Psoas muscle (tissue), 8 donors: ENCODE data around the gene HOPX. TPM values are rescaled to one million over a fixed set of nuclear protein-coding genes. Genes with fewer than 3 reads are reported as not detected.
"Not testable (repeated sequence)": the region's sequence is repeated elsewhere in the genome, so short reads cannot be mapped to it uniquely, and the experiment has no call there.

Experiments used
- ATAC-seq, 4 donors: fragments of 200-7000 bp; cut with Tn5 transposase; one replicate each; pipeline ENCODE4 v1.9.1; 2020; ENCODE audit warnings: moderate library complexity in 3 of 4, mild to moderate bottlenecking in 2 of 4
- DNase-seq, 2 donors: peaks; one replicate each; pipeline ENCODE4 v3.0.0-alpha.2; 2020
- H3K27ac ChIP-seq: fragments of 200-600 bp; one replicate; pipeline ENCODE4 v1.8.0; 2022
- H3K27me3 ChIP-seq, 3 donors: fragments of 200-600 bp in 1 of 3; one replicate each; pipeline versions ENCODE4 v1.6.1 to v1.8.0; 2013 to 2022; ENCODE audit warnings: low read length in 2 of 3, mild to moderate bottlenecking in 2 of 3, moderate library complexity in 1 of 3; ENCODE audit not compliant: insufficient read depth in 3 of 3
- H3K36me3 ChIP-seq, 2 donors: fragments of 200-600 bp in 1 of 2; one replicate each; pipeline versions ENCODE4 v1.6.1 to v1.8.0; 2013 to 2022; ENCODE audit warnings: low read depth in 1 of 2, mild to moderate bottlenecking in 1 of 2, moderate library complexity in 1 of 2; ENCODE audit not compliant: insufficient read depth in 1 of 2
- H3K4me1 ChIP-seq: fragments of 200-600 bp; one replicate; pipeline ENCODE4 v1.8.0; 2022
- H3K4me3 ChIP-seq: fragments of 200-600 bp; one replicate; pipeline ENCODE4 v1.8.0; 2022; ENCODE audit warnings: mild to moderate bottlenecking
- H3K9me3 ChIP-seq: fragments of 200-600 bp; one replicate; pipeline ENCODE4 v1.8.0; 2022
- CTCF ChIP-seq: fragments of 200-600 bp; IDR thresholded peaks from one replicate; pipeline ENCODE4 v1.8.0; 2022; ENCODE audit warnings: antibody characterized with exemption
- WGBS, 3 donors: extraction: QIAGEN DNeasy Blood & Tissue Kit; methylation state at CpG; one replicate each; pipeline versions ENCODE4 v1.1.6 to v1.1.7; 2013; 5-methylcytosine and 5-hydroxymethylcytosine counted together
- intact Hi-C, 2 donors: fragments of 100-400 bp; cut with DNase I; formaldehyde crosslinking; loops; one replicate each; pipeline versions ENCODE4 v1.11.0 to v1.14.2; 2022
- polyA plus RNA-seq, 3 donors: library from polyadenylated mRNA; stranded (reverse); fragments of 200-250 nt; gene quantifications; one replicate each; pipeline ENCODE4 v1.2.3, GENCODE V29; 2013
- total RNA-seq, 4 donors: library from RNA; stranded (reverse); fragmentation: NEBNext Ultra II Directional in 2 of 4; extraction: Animal tissue kit (Norgen Biotek cat#: 25700) in 2 of 4; gene quantifications; one replicate each; pipeline versions ENCODE4 v1.2.1 to v1.2.4, GENCODE V29; 2021 to 2023
- donor health status: healthy with polysubstance abuse.
- donor health status: DM: no; HTN: no; CAD: no; lungs with moderate emphysema.
- donor health status: Bipolar disorder and iron deficiency.
- donor health status: healthy.
- donor health status: DM: yes; HTN: yes; CAD: no.
- donor health status: DM: no; HTN: no; CAD: no.
- donor health status: DM: no; HTN: no; CAD: no.
- donor health status: DM: yes; HTN: yes; CAD: no.

HOPX gene
- total and polyA plus RNA-seq, 7 donors = 4.0 to 9.8 (median 5.9) TPM

GRCh38 chr4:56677711-56678110 is 3.4 kb downstream of the HOPX start:
- H3K27ac ChIP-seq = no peak overlapping the region
- H3K4me1 ChIP-seq = no peaks in the 10 kb centered on the region
- H3K27me3 ChIP-seq = peaks cover 0 to 6% (median 5%) of the 10 kb centered on the region in 3 donors
- intact Hi-C loops = no loop called here
- TF ChIP-seq CTCF = no peak
- no peaks in the 10 kb centered on the region for H3K36me3 ChIP-seq
- WGBS, 3 donors = 40 to 46% (median 43%) methylated on average over 4 of the region's 4 CpGs
- H3K4me3 ChIP-seq = no peak overlapping the region
- ATAC-seq (no peak), DNase-seq (no peak)
- no peaks in the 10 kb centered on the region for H3K9me3 ChIP-seq

- Histone ChIP-seq H3K27ac (no peak overlapping the region), H3K9me3 (no peaks in the 10 kb centered on the region), H3K27me3 (no peaks in the 10 kb centered on the region), H3K4me1 (no peaks in the 10 kb centered on the region), H3K4me3 (no peak overlapping the region), H3K36me3 (no peaks in the 10 kb centered on the region)
- no peak for TF ChIP-seq CTCF
- WGBS, 3 donors = 61 to 74% (median 65%) methylated on average over 3 of the region's 3 CpGs
- intact Hi-C loops = no loop called here
- DNase-seq (no peak), ATAC-seq (no peak)
Measured at GRCh38 chr4:56674984-56675383, 6.1 kb downstream of the HOPX start.

GRCh38 chr4:56671860-56672259 is 9.2 kb downstream of the HOPX start:
- no peak for TF ChIP-seq CTCF
- no peaks in the 10 kb centered on the region for H3K4me1 ChIP-seq
- H3K9me3 ChIP-seq = no peaks in the 10 kb centered on the region
- no peak for ATAC-seq
- DNase-seq = no peak
- no peak overlapping the region for H3K27ac ChIP-seq
- no peaks in the 10 kb centered on the region for H3K36me3 ChIP-seq
- H3K4me3 ChIP-seq = no peak overlapping the region
- no peaks in the 10 kb centered on the region for H3K27me3 ChIP-seq
- intact Hi-C loops = no loop called here
- 60 to 71% (median 63%) methylated on average over 2 of the region's 2 CpGs for WGBS, 3 donors

GRCh38 chr4:56671373-56671772 is 9.7 kb downstream of the HOPX start:
- intact Hi-C loops = no loop called here
- Histone ChIP-seq H3K27ac (no peak overlapping the region), H3K4me3 (no peak overlapping the region), H3K27me3 (no peaks in the 10 kb centered on the region), H3K36me3 (peaks cover 0 to 5% of the 10 kb centered on the region in 2 donors), H3K9me3 (no peaks in the 10 kb centered on the region), H3K4me1 (no peaks in the 10 kb centered on the region)
- ATAC-seq = no peak
- no peak for DNase-seq
- TF ChIP-seq CTCF = no peak
- WGBS, 3 donors = 76 to 85% (median 80%) methylated on average over 1 of the region's 1 CpG

- intact Hi-C loops = no loop called here
- ATAC-seq (no peak), DNase-seq (no peak)
- Histone ChIP-seq H3K27me3 (no peaks in the 10 kb centered on the region), H3K4me1 (no peaks in the 10 kb centered on the region), H3K27ac (no peak overlapping the region), H3K9me3 (no peaks in the 10 kb centered on the region), H3K36me3 (peaks cover 0 to 30% of the 10 kb centered on the region in 2 donors), H3K4me3 (no peak overlapping the region)
- WGBS, 3 donors = 84 to 90% (median 87%) methylated on average over 4 of the region's 4 CpGs
- no peak for TF ChIP-seq CTCF
Measured at GRCh38 chr4:56668267-56668666, 12.8 kb downstream of the HOPX start.

GRCh38 chr4:56667396-56667795 is 13.7 kb downstream of the HOPX start:
- DNase-seq, H3K27me3 ChIP-seq, H3K9me3 ChIP-seq, ATAC-seq, intact Hi-C loops, H3K4me3 ChIP-seq, H3K27ac ChIP-seq, H3K4me1 ChIP-seq: not testable (repeated sequence)
- WGBS, 3 donors = 59 to 68% (median 59%) methylated on average over 1 of the region's 1 CpG
- H3K36me3 ChIP-seq = peaks cover 0 to 36% of the 10 kb centered on the region in 2 donors
